MM.1S (cell line): ENCODE results near the gene NAIF1.

Source experiments
- DNase-seq: peaks from one replicate; pipeline ENCODE4 v3.0.0-alpha.2; 2015
- H2AFZ ChIP-seq: fragments of 300-600 bp; sonication (generic); 2 replicates; pipeline ENCODE4 v1.6.0; 2016; ENCODE audit warnings: antibody characterized with exemption, low read length
- H3F3A ChIP-seq: fragments of 300-600 bp; sonication (generic); 2 replicates; pipeline ENCODE4 v1.6.1; 2016; ENCODE audit warnings: mild to moderate bottlenecking, antibody characterized with exemption, low read length, moderate library complexity, mixed read lengths; ENCODE audit not compliant: insufficient read depth
- H3K27ac ChIP-seq: fragments of 300-600 bp; sonication (generic); 2 replicates; pipeline ENCODE4 v1.5.1; 2016; ENCODE audit warnings: mild to moderate bottlenecking, low read length
- H3K27me3 ChIP-seq: fragments of 300-600 bp; sonication (generic); replicated peaks from 2 replicates; pipeline ENCODE4 v1.6.0; 2016; ENCODE audit warnings: low read length; ENCODE audit not compliant: insufficient read depth
- H3K36me3 ChIP-seq: fragments of 300-600 bp; sonication (generic); replicated peaks from 2 replicates; pipeline ENCODE4 v1.6.1; 2016; ENCODE audit warnings: mild to moderate bottlenecking, low read length, mixed read lengths; ENCODE audit not compliant: insufficient read depth
- H3K4me1 ChIP-seq: fragments of 300-600 bp; sonication (generic); 2 replicates; pipeline ENCODE4 v1.6.1; 2016; ENCODE audit warnings: low read length, mixed read lengths
- H3K4me2 ChIP-seq: fragments of 300-600 bp; sonication (generic); 2 replicates; pipeline ENCODE4 v1.6.0; 2016; ENCODE audit warnings: low read depth, low read length
- H3K4me3 ChIP-seq: fragments of 300-600 bp; sonication (generic); 2 replicates; pipeline ENCODE4 v1.5.1; 2016; ENCODE audit warnings: low read length, mixed read lengths
- H3K79me2 ChIP-seq: fragments of 300-600 bp; sonication (generic); 2 replicates; pipeline ENCODE4 v1.6.1; 2016; ENCODE audit warnings: mixed run types, low read length, mixed read lengths
- H3K9ac ChIP-seq: fragments of 300-600 bp; sonication (generic); 2 replicates; pipeline ENCODE4 v1.6.1; 2016; ENCODE audit warnings: low read length, mixed read lengths
- H3K9me2 ChIP-seq: fragments of 300-600 bp; sonication (generic); replicated peaks from 2 replicates; pipeline ENCODE4 v1.6.1; 2016; ENCODE audit warnings: mild to moderate bottlenecking, low read length, mixed read lengths; ENCODE audit not compliant: insufficient read depth
- H3K9me3 ChIP-seq: fragments of 300-600 bp; sonication (generic); replicated peaks from 2 replicates; pipeline ENCODE4 v1.6.1; 2016; ENCODE audit warnings: mild to moderate bottlenecking, low read length, mixed read lengths; ENCODE audit not compliant: insufficient read depth
- H4K20me1 ChIP-seq: fragments of 300-600 bp; sonication (generic); 2 replicates; pipeline ENCODE4 v1.6.1; 2016; ENCODE audit warnings: mild to moderate bottlenecking, low read length, moderate library complexity, mixed read lengths; ENCODE audit not compliant: insufficient read depth
- CTCF ChIP-seq: fragments of 300-600 bp; sonication (generic); IDR thresholded peaks from 2 replicates; pipeline ENCODE4 v1.5.1; 2016; ENCODE audit warnings: antibody characterized with exemption, low read length, mixed read lengths
- EZH2 ChIP-seq: fragments of 300-600 bp; sonication (generic); optimal IDR thresholded peaks from 2 replicates; pipeline ENCODE3; 2017; ENCODE audit warnings: low read depth, mild to moderate bottlenecking, antibody characterized with exemption, low read length, mixed read lengths
- EZH2phosphoT487 ChIP-seq: fragments of 300-600 bp; sonication (generic); IDR thresholded peaks from 2 replicates; pipeline ENCODE4 v1.6.1; 2018; ENCODE audit warnings: antibody characterized with exemption, low read length

NAIF1 gene

GRCh38 chr9:128104171-128104618, 37.1 kb upstream of the NAIF1 start:
- no peak for DNase-seq
- Histone ChIP-seq H3K4me1 (no peaks in the 10 kb centered on the region), H3K27ac (no peak overlapping the region), H3F3A (peaks cover 12% of the 10 kb centered on the region; the same call in 1 of the 2 replicates), H4K20me1 (peaks cover 8% of the 10 kb centered on the region), H3K27me3 (no peaks in the 10 kb centered on the region), H3K9me2 (no peaks in the 10 kb centered on the region), H3K9ac (no peak overlapping the region), H3K79me2 (peaks cover 59% of the 10 kb centered on the region), H3K4me3 (no peak overlapping the region), H3K9me3 (no peaks in the 10 kb centered on the region), H3K4me2 (no peak overlapping the region), H2AFZ (no peak overlapping the region), H3K36me3 (peaks cover 10% of the 10 kb centered on the region)
- no peak for TF ChIP-seq CTCF

DNA sequence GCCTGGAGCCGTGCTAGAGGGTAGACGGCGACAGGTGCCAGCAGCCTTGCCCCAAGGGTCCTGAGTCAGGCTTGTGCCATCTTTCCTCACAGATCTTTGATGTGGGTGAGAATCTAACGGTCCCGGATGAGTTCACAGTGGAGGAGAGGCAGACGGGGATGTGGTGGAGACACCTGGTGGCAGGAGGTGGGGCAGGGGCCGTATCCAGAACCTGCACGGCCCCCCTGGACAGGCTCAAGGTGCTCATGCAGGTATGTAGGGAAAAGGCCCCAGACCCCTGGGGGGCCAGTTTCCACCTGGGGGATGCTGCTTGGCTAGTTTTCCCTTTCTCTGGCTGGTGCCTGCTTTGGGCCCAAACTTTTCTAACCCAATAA, 36.5 kb upstream of the NAIF1 start:
- no peak for DNase-seq
- no peak overlapping the region for H3K27ac ChIP-seq

GRCh38 chr9:128102861-128103588, 35.9 kb upstream of the NAIF1 start:
- Histone ChIP-seq H2AFZ (no peak overlapping the region), H3K27me3 (no peaks in the 10 kb centered on the region), H3K9ac (no peak overlapping the region), H3K27ac (no peak overlapping the region), H3K4me3 (no peak overlapping the region), H3F3A (peaks cover 6% of the 10 kb centered on the region; the same call in 1 of the 2 replicates), H4K20me1 (peaks cover 20% of the 10 kb centered on the region), H3K36me3 (peaks cover 10% of the 10 kb centered on the region), H3K9me2 (no peaks in the 10 kb centered on the region), H3K4me1 (no peaks in the 10 kb centered on the region), H3K4me2 (no peak overlapping the region), H3K9me3 (no peaks in the 10 kb centered on the region), H3K79me2 (peaks cover 71% of the 10 kb centered on the region)
- DNase-seq: no peak
- TF ChIP-seq EZH2 (no peak), CTCF (no peak), EZH2phosphoT487 (no peak)

More for the DNA sequence above, 36.5 kb upstream of the NAIF1 start:
- Histone ChIP-seq H3K4me3 (no peak overlapping the region), H3F3A (peaks cover 11% of the 10 kb centered on the region; the same call in 1 of the 2 replicates), H3K27me3 (no peaks in the 10 kb centered on the region), H4K20me1 (peaks cover 14% of the 10 kb centered on the region), H3K4me2 (no peak overlapping the region), H3K9me3 (no peaks in the 10 kb centered on the region), H2AFZ (no peak overlapping the region), H3K9ac (no peak overlapping the region), H3K4me1 (no peaks in the 10 kb centered on the region), H3K36me3 (peaks cover 10% of the 10 kb centered on the region), H3K9me2 (no peaks in the 10 kb centered on the region), H3K79me2 (peaks cover 66% of the 10 kb centered on the region)
- no peak for TF ChIP-seq CTCF
- no peak for TF ChIP-seq EZH2phosphoT487
- no peak for TF ChIP-seq EZH2
